ENCODE results near the gene GUCY2D. TPM values are rescaled to one million over a fixed set of nuclear protein-coding genes. Genes with fewer than 3 reads are reported as not detected.

Gene GUCY2D
- total and polyA plus RNA-seq, 2 experiments from 2014 or later: 0.07 to 0.08 TPM

DNA sequence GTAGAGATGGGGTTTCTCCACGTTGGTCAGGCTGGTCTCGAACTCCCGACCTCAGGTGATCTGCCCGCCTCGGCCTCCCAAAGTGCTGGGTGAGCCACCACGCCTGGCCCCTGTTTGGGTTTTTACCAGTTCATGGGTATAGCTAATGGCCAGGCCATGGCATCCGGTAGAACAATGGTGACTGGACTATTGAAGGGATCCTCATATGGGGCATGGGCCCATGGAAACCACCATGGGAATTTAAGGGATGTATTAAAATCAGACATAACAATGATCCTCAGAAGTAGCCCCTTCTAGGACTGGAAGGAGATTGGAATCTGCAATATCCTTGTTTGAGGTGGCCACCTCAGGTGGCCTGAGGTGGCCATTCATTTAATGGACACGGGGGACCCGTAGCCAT is 17.5 kb upstream of the GUCY2D start (continued):
- no peak for TF ChIP-seq POLR2AphosphoS5 (IDR thresholded peaks at IDR 0.05; ENCODE audit: low read depth)
- no peak for TF ChIP-seq NANOG (IDR thresholded peaks at IDR 0.05; ENCODE audit: borderline replicate concordance)
- TF ChIP-seq, protein P1, sequence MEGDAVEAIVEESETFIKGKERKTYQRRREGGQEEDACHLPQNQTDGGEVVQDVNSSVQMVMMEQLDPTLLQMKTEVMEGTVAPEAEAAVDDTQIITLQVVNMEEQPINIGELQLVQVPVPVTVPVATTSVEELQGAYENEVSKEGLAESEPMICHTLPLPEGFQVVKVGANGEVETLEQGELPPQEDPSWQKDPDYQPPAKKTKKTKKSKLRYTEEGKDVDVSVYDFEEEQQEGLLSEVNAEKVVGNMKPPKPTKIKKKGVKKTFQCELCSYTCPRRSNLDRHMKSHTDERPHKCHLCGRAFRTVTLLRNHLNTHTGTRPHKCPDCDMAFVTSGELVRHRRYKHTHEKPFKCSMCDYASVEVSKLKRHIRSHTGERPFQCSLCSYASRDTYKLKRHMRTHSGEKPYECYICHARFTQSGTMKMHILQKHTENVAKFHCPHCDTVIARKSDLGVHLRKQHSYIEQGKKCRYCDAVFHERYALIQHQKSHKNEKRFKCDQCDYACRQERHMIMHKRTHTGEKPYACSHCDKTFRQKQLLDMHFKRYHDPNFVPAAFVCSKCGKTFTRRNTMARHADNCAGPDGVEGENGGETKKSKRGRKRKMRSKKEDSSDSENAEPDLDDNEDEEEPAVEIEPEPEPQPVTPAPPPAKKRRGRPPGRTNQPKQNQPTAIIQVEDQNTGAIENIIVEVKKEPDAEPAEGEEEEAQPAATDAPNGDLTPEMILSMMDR (conservative IDR thresholded peaks at IDR 0.05; ENCODE audit: low read depth in 2 of 2): no peak
- TF ChIP-seq EZH2phosphoT487 (IDR thresholded peaks at IDR 0.05; ENCODE audit: unreplicated experiment): no peak
- no peak for TF ChIP-seq ETS1 (IDR thresholded peaks at IDR 0.05)

GRCh38 chr17:7987112-7987893 is 15.1 kb upstream of the GUCY2D start:
- H3K79me2 ChIP-seq (replicated peaks; ENCODE audit: insufficient read depth): no peaks in the 10 kb centered on the region
- no peaks in the 10 kb centered on the region for H3K36me3 ChIP-seq (ENCODE audit: insufficient read depth)
- no peaks in the 10 kb centered on the region for H3K9me2 ChIP-seq (ENCODE audit: insufficient read depth)
- no peaks in the 10 kb centered on the region for H3K4me1 ChIP-seq (ENCODE audit: insufficient read depth)
- no peaks in the 10 kb centered on the region for H4K20me1 ChIP-seq (replicated peaks; ENCODE audit: insufficient read depth)
- H2AFZ ChIP-seq: no peak overlapping the region; the same call in 1 of the 2 replicates
- peaks cover 9% of the 10 kb centered on the region; the same call in 2 of the 3 replicates for H3K9me3 Mint-ChIP-seq
- no peaks in the 10 kb centered on the region; the same call in 2 of the 3 replicates for H3K36me3 Mint-ChIP-seq (ENCODE audit: low read depth)
- DNase-seq (ENCODE audit: low spot score) (no peak), ATAC-seq (no peak)
- no peak overlapping the region; the same call in 2 of the 3 replicates for H3K4me3 Mint-ChIP-seq
- H3K4me1 Mint-ChIP-seq: peaks cover 11% of the 10 kb centered on the region
- H3K27me3 ChIP-seq (ENCODE audit: insufficient read depth): peaks cover 16% of the 10 kb centered on the region
- H3K27ac ChIP-seq (ENCODE audit: low read depth): no peak overlapping the region
- H3K27me3 Mint-ChIP-seq (ENCODE audit: insufficient read depth, low read depth, poor library complexity): peaks cover 23% of the 10 kb centered on the region
- no peaks in the 10 kb centered on the region for H3F3A ChIP-seq (replicated peaks; ENCODE audit: low read depth)
- H3K4me3 ChIP-seq: no peak overlapping the region
- H3K4me2 ChIP-seq: no peak overlapping the region
- no peak overlapping the region for H3K27ac Mint-ChIP-seq
- TF ChIP-seq STAT1 (IDR thresholded peaks at IDR 0.05; ENCODE audit: unreplicated experiment) (no peak), ZNF114 (CRISPR knock-in tag; IDR thresholded peaks at IDR 0.05) (no peak), POLR2AphosphoS5 (IDR thresholded peaks at IDR 0.05; ENCODE audit: low read depth) (no peak), CREB1 (CRISPR knock-in tag; IDR thresholded peaks at IDR 0.05; ENCODE audit: low read depth) (no peak), JUNB (IDR thresholded peaks at IDR 0.05; ENCODE audit: unreplicated experiment) (no peak), NANOG (IDR thresholded peaks at IDR 0.05; ENCODE audit: borderline replicate concordance) (no peak), EZH2 (IDR thresholded peaks at IDR 0.05; ENCODE audit: low read depth, unreplicated experiment) (no peak), ETS1 (IDR thresholded peaks at IDR 0.05) (no peak), ZNF331 (CRISPR knock-in tag; IDR thresholded peaks at IDR 0.05; ENCODE audit: low read depth) (no peak)
- TF ChIP-seq, protein P1 (conservative IDR thresholded peaks at IDR 0.05; ENCODE audit: low read depth in 2 of 2): no peak
- TF ChIP-seq, protein P2, sequence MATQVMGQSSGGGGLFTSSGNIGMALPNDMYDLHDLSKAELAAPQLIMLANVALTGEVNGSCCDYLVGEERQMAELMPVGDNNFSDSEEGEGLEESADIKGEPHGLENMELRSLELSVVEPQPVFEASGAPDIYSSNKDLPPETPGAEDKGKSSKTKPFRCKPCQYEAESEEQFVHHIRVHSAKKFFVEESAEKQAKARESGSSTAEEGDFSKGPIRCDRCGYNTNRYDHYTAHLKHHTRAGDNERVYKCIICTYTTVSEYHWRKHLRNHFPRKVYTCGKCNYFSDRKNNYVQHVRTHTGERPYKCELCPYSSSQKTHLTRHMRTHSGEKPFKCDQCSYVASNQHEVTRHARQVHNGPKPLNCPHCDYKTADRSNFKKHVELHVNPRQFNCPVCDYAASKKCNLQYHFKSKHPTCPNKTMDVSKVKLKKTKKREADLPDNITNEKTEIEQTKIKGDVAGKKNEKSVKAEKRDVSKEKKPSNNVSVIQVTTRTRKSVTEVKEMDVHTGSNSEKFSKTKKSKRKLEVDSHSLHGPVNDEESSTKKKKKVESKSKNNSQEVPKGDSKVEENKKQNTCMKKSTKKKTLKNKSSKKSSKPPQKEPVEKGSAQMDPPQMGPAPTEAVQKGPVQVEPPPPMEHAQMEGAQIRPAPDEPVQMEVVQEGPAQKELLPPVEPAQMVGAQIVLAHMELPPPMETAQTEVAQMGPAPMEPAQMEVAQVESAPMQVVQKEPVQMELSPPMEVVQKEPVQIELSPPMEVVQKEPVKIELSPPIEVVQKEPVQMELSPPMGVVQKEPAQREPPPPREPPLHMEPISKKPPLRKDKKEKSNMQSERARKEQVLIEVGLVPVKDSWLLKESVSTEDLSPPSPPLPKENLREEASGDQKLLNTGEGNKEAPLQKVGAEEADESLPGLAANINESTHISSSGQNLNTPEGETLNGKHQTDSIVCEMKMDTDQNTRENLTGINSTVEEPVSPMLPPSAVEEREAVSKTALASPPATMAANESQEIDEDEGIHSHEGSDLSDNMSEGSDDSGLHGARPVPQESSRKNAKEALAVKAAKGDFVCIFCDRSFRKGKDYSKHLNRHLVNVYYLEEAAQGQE (IDR thresholded peaks at IDR 0.05; ENCODE audit: unreplicated experiment): no peak

All from GM23338 (cell line).